Astrocyte of the cerebellum (primary cell): Measurements from ENCODE around the gene RPL18A.
A peak's percentile ranks its signal among the peaks of the same experiment; 100 is the strongest.

Experiments used
- DNase-seq: peaks from one replicate; pipeline ENCODE4 v3.0.0-alpha.2; 2011; ENCODE audit warnings: low read depth
- H3K4me3 ChIP-seq: 2 replicates; pipeline ENCODE4 v1.5.1; 2011; ENCODE audit warnings: mild to moderate bottlenecking, low read depth, low read length, moderate library complexity
- in situ Hi-C: cut with HindIII; loops from 2 replicates; pipeline ENCODE4 v1.10.0; 2017; ENCODE audit warnings: low sequenced_read_pairs
- TF ChIP-seq, protein P1 (sequence below): IDR thresholded peaks from 2 replicates; pipeline ENCODE4 v1.5.1; 2012; ENCODE audit warnings: low read length, low read depth, moderate library complexity, mild to moderate bottlenecking; ENCODE audit errors: missing control alignments

The RPL18A gene

GRCh38 chr19:17841810-17842662 lies 17.7 kb upstream of the RPL18A start:
- peak; percentile 40 for DNase-seq
- in situ Hi-C loops: no loop called here
- H3K4me3 ChIP-seq: peak overlapping the region; percentile 29
- TF ChIP-seq, protein P1, sequence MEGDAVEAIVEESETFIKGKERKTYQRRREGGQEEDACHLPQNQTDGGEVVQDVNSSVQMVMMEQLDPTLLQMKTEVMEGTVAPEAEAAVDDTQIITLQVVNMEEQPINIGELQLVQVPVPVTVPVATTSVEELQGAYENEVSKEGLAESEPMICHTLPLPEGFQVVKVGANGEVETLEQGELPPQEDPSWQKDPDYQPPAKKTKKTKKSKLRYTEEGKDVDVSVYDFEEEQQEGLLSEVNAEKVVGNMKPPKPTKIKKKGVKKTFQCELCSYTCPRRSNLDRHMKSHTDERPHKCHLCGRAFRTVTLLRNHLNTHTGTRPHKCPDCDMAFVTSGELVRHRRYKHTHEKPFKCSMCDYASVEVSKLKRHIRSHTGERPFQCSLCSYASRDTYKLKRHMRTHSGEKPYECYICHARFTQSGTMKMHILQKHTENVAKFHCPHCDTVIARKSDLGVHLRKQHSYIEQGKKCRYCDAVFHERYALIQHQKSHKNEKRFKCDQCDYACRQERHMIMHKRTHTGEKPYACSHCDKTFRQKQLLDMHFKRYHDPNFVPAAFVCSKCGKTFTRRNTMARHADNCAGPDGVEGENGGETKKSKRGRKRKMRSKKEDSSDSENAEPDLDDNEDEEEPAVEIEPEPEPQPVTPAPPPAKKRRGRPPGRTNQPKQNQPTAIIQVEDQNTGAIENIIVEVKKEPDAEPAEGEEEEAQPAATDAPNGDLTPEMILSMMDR: no peak

DNA sequence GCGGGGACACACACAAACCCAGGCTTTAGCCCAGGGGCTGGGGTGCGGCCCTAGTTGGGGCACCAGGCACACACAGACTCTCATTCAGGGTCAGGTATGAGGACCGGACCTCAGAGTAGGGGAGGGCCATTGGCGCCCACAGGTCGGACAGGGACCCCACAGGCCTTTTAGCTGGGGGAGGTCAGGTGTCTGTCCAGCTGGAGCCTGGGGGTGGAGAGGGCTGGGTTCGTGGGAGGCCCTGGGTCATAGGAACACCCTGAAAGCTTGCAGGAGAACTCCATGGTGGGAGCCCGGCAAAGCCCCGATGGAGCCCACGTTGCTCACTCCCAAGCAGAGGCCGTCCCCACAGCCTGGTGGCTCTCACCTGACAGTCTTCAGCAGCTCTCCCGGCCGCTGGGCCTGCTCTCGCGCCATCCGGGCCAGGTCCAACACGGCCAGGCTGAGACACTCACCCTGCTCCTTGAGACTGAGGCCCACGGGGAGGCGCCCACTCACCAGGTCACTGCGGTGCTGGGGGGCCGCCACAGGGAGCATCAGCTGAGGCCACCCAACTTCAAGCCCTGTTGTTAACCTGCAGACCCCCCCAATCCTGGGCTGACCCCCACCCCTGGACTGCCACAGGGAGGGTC lies 16.9 kb upstream of the RPL18A start:
- DNase-seq: no peak
- TF ChIP-seq, protein P1: no peak
- in situ Hi-C loops: no loop called here
- H3K4me3 ChIP-seq: peak overlapping the region; percentile 29

DNA sequence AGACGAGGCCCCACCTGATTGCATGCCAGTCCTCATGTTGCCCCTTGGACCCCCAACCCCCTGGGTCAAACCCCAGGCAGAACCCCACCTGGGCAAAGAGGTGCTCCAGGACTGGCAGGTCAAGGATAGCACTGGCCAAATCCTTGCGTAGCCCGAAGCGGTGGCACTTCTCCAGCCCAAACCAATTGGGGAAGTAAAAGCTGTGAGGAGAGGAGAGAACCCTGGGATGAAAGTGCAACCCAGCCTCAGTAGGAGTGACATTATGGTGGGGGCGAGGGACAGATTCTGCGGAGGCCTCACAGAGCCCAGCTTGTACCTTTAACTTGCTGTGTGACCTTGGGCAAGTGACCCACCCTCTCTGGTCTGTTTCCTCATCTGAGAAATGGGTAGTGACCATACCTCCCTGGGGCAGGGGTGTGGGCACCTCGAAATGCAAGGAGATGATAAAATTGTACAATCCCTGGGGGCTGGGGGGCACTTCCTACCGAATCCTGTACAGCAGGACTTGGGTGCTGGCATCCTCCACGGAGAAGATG lies 16.4 kb upstream of the RPL18A start:
- no peak for DNase-seq
- in situ Hi-C loops: no loop called here
- TF ChIP-seq, protein P1: no peak
- no peak overlapping the region for H3K4me3 ChIP-seq

DNA sequence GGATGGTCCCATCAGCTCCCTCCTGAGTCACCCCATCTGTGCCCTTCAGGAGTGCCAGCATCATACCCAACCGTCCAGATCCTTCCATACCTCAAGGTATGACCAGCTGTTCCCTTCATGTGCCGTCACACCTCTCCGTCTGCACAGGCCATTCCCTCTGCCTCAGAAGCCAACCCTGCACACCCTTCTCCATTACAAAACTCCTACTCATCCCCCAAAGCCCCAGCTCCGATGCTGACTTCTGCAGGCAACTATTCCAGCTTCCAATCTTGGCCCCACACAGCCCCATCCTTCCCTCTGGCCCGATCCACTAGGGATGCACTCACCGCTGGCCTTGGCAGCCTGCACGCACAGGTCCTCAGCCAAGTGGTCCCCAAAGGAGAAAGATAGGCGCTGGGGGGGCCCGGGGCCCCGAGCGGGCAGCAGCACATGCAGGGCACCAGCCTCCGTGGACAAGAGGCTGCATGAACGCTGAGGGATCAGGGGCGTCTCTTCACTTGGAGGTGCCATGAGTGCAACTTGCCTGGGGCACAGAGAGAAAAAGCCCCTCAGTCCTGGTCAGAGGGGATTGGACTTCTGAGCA lies 15.7 kb upstream of the RPL18A start:
- TF ChIP-seq, protein P1: no peak
- in situ Hi-C loops: no loop called here
- H3K4me3 ChIP-seq: no peak overlapping the region
- DNase-seq: no peak

DNA sequence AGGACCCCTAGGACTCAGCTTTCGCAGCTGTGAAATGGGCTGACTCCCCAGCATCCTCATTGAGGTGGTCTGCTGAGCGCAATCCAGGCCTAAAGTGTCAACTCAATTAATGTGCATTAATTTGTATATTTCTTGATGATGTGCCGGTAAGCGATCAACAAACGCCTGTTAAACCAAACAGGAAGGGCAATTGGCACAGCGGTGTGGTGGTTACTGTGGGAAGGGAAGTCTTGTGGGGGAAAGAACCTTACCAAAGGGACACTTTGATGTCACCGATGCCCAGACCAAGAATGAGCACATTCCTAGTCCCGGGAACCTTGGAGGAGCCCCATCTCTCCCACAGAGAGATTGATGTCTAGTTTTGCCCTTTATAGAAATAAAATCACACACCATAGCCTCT lies 13.6 kb upstream of the RPL18A start:
- DNase-seq: no peak
- H3K4me3 ChIP-seq: no peak overlapping the region
- TF ChIP-seq, protein P1: no peak
- in situ Hi-C loops: no loop called here

DNA sequence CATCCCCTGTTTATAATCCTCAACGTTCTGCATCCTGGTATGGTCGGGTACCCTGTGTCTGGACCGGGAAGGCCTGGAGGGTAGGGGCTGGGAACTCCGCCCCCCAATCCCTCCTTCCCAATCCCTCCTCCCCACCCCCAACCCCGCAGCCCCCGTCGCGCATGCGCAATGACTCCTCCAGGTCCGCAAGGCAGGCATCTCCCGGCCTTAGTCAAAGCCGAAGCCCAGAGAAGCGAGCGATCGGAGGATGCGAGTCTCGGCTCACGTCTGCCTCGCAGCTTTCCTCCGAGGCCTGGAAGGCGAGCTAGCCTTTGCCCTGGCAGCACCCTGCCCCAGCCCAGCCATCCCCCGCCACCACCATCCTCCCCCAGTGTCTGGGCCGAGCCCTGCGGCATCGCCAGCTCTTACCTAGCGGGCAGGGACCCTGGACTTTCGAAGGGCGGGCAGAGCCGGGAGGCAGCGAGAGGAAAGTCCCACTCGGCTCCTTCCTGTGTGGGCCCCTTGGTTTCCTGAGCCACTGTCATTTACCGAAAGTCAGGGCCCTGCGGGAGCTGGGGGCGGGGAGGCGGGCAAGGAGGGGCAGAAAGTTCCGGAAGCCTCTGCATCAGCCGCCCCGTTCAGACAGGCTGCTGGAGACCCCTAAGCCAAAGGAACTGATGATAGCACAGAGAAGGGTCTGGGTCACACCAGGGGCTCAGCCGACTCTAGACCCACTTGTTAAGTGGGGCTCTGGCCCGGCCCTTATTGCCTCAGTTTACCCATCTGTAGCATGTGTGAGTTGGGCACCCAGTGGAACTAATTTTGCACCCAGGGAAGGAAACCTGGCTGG lies 12.0 kb upstream of the RPL18A start, which contains the start of gene JAK3:
Gene JAK3, minus strand, starts transcription at position 445 of the 829 bp plus-strand sequence. CDS start 3,565 bp downstream, outside the sequence.
- in situ Hi-C loops: no loop called here
- TF ChIP-seq, protein P1: no peak
- no peak for DNase-seq
- peak within 1 kb of the TSS; percentile 22 for H3K4me3 ChIP-seq
